D721Med (cell line): ENCODE results near the gene AQP12B.
"Not testable (repeated sequence)": the region's sequence is repeated elsewhere in the genome, so short reads cannot be mapped to it uniquely, and the experiment has no call there.

Source experiments
- DNase-seq: peaks from one replicate; pipeline ENCODE4 v3.0.0; 2011; ENCODE audit warnings: low spot score; ENCODE audit not compliant: insufficient read length
- FAIRE-seq: peaks from 2 replicates; lab custom pipeline; 2011; peaks lifted over from hg19 to GRCh38; lab: Jason Lieb, UNC
- TF ChIP-seq, protein P1 (sequence below): IDR thresholded peaks from 2 replicates; pipeline ENCODE4 v1.5.1; 2012; ENCODE audit warnings: mild to moderate bottlenecking, control low read depth; ENCODE audit not compliant: insufficient read depth; ENCODE audit errors: missing control alignments

The AQP12B gene, protein sequence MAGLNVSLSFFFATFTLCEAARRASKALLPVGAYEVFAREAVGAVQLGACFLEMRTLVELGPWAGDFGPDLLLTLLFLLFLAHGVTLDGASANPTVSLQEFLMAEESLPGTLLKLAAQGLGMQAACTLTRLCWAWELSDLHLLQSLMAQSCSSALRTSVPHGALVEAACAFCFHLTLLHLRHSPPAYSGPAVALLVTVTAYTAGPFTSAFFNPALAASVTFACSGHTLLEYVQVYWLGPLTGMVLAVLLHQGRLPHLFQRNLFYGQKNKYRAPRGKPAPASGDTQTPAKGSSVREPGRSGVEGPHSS

DNA sequence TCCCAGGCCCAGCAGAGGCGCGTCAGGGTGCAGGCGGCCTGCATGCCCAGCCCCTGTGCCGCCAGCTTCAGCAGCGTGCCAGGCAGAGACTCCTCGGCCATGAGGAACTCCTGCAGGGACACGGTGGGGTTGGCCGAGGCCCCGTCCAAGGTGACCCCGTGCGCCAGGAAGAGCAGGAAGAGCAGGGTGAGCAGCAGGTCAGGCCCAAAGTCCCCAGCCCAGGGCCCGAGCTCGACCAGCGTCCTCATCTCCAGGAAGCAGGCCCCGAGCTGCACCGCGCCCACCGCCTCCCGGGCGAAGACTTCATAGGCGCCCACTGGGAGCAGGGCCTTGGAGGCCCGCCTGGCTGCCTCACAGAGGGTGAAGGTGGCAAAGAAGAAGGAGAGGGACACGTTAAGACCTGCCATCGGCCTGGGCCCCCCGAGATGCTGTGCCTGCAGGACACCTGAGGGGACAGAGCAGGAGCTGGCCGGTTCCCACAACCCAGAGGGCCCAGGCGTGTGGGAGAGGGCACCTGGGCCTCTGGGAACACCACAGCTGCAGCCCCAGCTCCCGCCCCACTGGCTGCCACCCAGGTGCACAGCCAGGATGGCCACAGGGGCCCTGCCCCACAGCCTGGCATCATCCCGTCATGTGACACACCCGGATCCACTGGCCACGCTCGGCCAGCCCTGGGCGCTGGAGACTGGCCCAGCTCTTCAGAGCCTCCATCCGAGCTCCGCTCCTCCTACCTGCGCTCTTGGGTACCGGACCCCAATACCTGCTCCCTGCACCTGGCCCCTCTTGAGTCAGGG lies at the start of gene AQP12B:
AQP12B (minus strand) TSS at position 455 of the 794 bp plus-strand sequence; CDS start at position 407, 48 bp downstream.
- DNase-seq, FAIRE-seq: not testable (repeated sequence)

DNA sequence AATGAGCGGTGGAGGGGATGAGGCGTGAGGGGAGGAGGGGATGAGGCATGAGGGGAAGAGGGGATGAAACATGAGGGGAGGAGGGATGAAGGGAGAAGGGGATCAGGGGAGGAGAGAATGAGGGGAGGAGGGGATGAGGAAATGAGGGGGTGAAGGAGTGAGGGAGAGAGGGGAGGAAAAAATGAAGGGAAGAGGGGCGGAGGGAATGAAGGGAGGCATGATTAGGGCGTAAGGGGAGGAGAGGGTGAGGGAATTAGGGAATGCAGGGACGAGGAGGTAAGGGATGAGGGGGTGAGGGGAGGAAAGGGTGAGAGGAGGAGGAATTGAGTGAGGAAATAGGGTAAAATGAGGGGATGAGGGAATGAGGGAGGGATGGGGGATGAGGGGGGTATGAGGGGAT lies 49.5 kb upstream of the AQP12B start:
- no peak for FAIRE-seq
- no peak for DNase-seq
- TF ChIP-seq, protein P1, sequence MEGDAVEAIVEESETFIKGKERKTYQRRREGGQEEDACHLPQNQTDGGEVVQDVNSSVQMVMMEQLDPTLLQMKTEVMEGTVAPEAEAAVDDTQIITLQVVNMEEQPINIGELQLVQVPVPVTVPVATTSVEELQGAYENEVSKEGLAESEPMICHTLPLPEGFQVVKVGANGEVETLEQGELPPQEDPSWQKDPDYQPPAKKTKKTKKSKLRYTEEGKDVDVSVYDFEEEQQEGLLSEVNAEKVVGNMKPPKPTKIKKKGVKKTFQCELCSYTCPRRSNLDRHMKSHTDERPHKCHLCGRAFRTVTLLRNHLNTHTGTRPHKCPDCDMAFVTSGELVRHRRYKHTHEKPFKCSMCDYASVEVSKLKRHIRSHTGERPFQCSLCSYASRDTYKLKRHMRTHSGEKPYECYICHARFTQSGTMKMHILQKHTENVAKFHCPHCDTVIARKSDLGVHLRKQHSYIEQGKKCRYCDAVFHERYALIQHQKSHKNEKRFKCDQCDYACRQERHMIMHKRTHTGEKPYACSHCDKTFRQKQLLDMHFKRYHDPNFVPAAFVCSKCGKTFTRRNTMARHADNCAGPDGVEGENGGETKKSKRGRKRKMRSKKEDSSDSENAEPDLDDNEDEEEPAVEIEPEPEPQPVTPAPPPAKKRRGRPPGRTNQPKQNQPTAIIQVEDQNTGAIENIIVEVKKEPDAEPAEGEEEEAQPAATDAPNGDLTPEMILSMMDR = no peak

DNA sequence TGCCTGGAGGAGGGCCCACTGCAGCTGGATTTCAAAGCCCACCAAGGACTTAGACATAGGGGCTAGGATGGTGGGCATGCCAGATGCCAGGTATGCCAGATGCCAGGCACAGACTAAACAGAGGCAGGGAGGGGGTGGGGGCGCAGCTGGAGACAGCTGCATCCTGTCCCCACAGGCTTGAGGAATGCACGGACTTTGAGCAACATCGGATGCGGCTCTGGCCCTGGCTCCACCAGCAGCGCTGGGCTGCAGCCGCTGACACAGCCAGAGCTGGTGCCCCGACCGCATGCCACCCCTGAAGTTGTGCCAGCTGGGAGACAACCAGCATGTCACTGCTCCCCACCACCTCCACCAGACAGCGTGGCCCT lies 48.5 kb upstream of the AQP12B start:
- TF ChIP-seq, protein P1 = no peak
- FAIRE-seq (no peak), DNase-seq (no peak)

DNA sequence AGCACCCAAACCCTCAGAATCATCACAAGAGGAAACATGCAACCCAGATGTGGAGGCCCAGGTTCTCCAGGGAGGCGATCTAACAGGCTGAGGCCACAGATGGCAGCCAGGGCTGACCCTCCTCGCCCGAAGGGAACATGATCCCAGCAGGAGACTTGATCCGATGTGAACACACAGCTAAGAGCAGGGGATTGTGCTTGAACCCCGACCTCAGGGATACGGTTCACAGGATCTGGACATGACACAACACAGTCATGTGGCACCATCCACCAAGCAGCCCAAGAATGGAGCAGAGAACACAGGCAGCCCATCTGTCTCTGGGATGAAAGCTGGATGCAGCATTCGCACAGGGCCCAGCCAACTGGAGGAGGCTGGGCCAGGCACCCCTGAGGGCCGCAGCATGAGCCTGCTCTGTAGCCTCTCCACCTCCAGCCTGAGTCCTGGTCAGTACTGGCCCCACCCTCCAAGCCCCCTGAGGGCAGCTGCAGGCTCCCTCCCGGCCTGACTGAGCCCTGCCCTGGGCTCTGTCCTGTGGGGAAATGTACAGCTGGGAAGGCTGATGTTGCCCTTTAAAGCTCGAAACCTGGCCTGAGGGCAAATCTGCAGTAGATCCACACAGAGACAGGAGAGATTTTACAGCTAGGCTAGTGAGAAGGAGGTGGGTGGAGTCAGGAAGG lies 48.0 kb upstream of the AQP12B start:
- TF ChIP-seq, protein P1 = no peak
- no peak for DNase-seq
- FAIRE-seq = no peak

DNA sequence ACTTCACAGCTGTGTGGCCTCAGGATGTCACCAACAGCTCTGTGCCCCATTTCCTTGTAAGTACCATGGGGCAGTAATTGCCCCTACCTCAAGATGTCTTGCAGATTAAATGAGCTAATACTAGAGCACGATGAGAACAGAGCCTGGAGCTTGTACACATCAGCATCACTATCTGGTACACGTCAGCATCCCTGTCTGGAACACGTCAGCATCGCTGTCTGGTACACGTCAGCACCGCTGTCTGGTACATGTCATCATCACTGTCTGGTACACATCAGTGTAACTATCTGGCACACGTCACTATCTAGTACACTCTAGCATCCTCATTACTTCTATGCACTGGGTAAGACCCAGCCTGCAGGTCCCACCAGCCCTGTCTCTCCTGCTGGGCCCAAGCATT lies 46.1 kb upstream of the AQP12B start:
- DNase-seq = no peak
- TF ChIP-seq, protein P1 = no peak
- no peak for FAIRE-seq

DNA sequence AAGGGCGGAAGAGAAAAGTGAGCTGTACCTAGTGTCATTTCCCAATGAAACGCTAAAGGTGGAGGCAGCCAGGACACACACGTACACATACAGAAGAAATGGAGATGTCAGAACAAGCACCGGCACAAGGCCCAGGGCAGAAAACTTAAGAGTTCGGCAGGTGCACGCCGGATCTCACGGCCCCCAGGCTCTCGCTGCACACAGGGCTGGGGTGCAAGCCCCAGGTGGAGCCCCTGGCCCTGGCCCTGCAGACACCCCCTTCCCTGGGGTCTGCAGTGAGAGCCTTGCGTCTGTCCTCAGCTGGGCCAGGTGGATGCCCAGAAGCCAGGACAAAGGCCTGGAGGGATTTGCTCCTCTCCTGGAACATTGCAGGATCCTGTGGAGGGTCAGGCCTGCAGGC lies 45.7 kb upstream of the AQP12B start:
- no peak for FAIRE-seq
- DNase-seq = no peak
- TF ChIP-seq, protein P1 = no peak

DNA sequence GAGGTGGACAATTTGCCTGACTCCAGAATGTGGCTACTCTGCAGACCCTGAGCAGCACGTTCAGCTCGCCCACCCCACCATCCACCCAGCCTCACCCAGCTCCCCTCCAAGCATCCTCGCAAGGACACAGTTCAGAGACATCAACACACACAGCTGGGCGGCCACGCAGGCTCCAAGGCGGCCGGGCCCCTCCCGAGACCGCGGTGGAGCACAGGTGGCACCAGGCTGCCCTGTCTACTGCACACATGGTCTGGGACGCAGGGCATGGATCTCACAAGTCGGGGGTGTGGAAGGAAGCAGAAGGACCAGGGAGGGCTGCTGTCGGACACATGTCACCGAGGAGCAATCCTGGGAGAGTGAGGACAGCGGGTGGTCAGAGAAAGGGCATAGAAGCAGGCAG lies 45.2 kb upstream of the AQP12B start:
- FAIRE-seq (no peak), DNase-seq (no peak)
- TF ChIP-seq, protein P1 = no peak
